OCI-LY7 (cell line): ENCODE measurements around the gene TMPRSS4. TPM values are rescaled to one million over a fixed set of nuclear protein-coding genes. Genes with fewer than 3 reads are reported as not detected.

Experiments used
- BruUV-seq: library from RNA; stranded (reverse); fragments of 400-500 nt; replicated peaks from 2 replicates; lab custom pipeline; 2021; lab: Mats Ljungman, UMichigan
- CTCF ChIA-PET: fragments of 300-600 bp; sonication (Branson Sonifier 250); formaldehyde crosslinking; loops from one replicate; lab custom pipeline; 2022; ENCODE audit warnings: antibody characterized with exemption; ENCODE audit not compliant: unreplicated experiment; lab: Charles Lee
- POLR2A ChIA-PET: fragments of 300-600 bp; sonication (Branson Sonifier 250); formaldehyde crosslinking; loops from one replicate; lab custom pipeline; 2022; ENCODE audit warnings: antibody characterized with exemption; lab: Charles Lee
- DNase-seq: peaks from one replicate; pipeline ENCODE4 v3.0.0-alpha.2; 2015; ENCODE audit warnings: low spot score
- H2AFZ ChIP-seq: fragments of 200-600 bp; sonication (generic), shearing (Covaris generic); 2 replicates; pipeline ENCODE4 v1.6.1; 2014; ENCODE audit warnings: mild to moderate bottlenecking, antibody characterized with exemption, low read length, moderate library complexity
- H3K27ac ChIP-seq: fragments of 200-600 bp; sonication (generic); 2 replicates; pipeline ENCODE4 v1.5.1; 2014; ENCODE audit warnings: mixed run types, low read depth, mild to moderate bottlenecking, moderate library complexity, low read length, inconsistent platforms; ENCODE audit not compliant: poor library complexity, severe bottlenecking
- H3K36me3 ChIP-seq: fragments of 200-600 bp; sonication (generic); 2 replicates; pipeline ENCODE4 v1.6.1; 2014; ENCODE audit warnings: mild to moderate bottlenecking, antibody characterized with exemption, low read length, moderate library complexity, mixed read lengths; ENCODE audit not compliant: insufficient read depth
- H3K4me1 ChIP-seq: fragments of 200-600 bp; sonication (generic); 2 replicates; pipeline ENCODE4 v1.5.1; 2014; ENCODE audit warnings: mild to moderate bottlenecking, low read length; ENCODE audit not compliant: insufficient read depth, poor library complexity, severe bottlenecking
- H3K4me2 ChIP-seq: fragments of 200-600 bp; sonication (generic); 2 replicates; pipeline ENCODE4 v1.6.1; 2014; ENCODE audit warnings: mild to moderate bottlenecking, low read length
- H3K4me3 ChIP-seq: fragments of 200-600 bp; sonication (generic); 2 replicates; pipeline ENCODE4 v1.5.1; 2014; ENCODE audit warnings: mild to moderate bottlenecking, low read depth, low read length; ENCODE audit not compliant: poor library complexity, severe bottlenecking
- H3K79me2 ChIP-seq: fragments of 200-600 bp; sonication (generic); 2 replicates; pipeline ENCODE4 v1.6.1; 2016; ENCODE audit warnings: low read depth, mild to moderate bottlenecking, low read length, moderate library complexity, mixed read lengths; ENCODE audit not compliant: insufficient read depth
- H3K9me2 ChIP-seq: fragments of 200-600 bp; sonication (generic); 2 replicates; pipeline ENCODE4 v1.6.1; 2016; ENCODE audit warnings: mild to moderate bottlenecking, low read length, mixed read lengths; ENCODE audit not compliant: insufficient read depth
- H3K9me3 ChIP-seq: fragments of 200-600 bp; sonication (generic); 2 replicates; pipeline ENCODE4 v1.6.1; 2014; ENCODE audit warnings: mild to moderate bottlenecking, mixed run types, low read length, mixed read lengths
- H4K20me1 ChIP-seq: fragments of 200-600 bp; sonication (generic); 2 replicates; pipeline ENCODE4 v1.6.1; 2014; ENCODE audit warnings: mild to moderate bottlenecking, antibody characterized with exemption, low read length, moderate library complexity, mixed read lengths; ENCODE audit not compliant: insufficient read depth
- CTCF ChIP-seq: fragments of 200-600 bp; sonication (generic); conservative IDR thresholded peaks from 2 replicates; pipeline ENCODE4 v1.5.1; 2014; ENCODE audit warnings: mild to moderate bottlenecking, antibody characterized with exemption, low read length, moderate library complexity, mixed read lengths
- EZH2phosphoT487 ChIP-seq: fragments of 200-600 bp; sonication (generic); IDR thresholded peaks from 2 replicates; pipeline ENCODE4 v1.6.1; 2018; ENCODE audit warnings: low read depth, borderline replicate concordance, mild to moderate bottlenecking, mixed run types, antibody characterized with exemption, low read length, moderate library complexity, mixed read lengths
- intact Hi-C: fragments of 100-400 bp; cut with micrococcal nuclease; formaldehyde crosslinking; loops from one replicate; pipeline ENCODE4 v1.10.0; 2022; ENCODE audit not compliant: unreplicated experiment
- total RNA-seq, 2 experiments: library from RNA; depleted of rRNA in 1 of 2; stranded (reverse); fragments of >200 nt in 1 of 2; shearing (Covaris generic) in 1 of 2; gene quantifications; 2 replicates each; pipeline ENCODE4 v1.2.3, GENCODE V29; 2014 to 2022

Gene TMPRSS4
- total RNA-seq, 2 experiments from 2014 or later, result 0.03 TPM; not detected in 1

GRCh38 chr11:118155776-118156530 is 79.1 kb downstream of the TMPRSS4 start:
- POLR2A ChIA-PET, result no interaction called here
- Histone ChIP-seq H3K9me2 (no peaks in the 10 kb centered on the region), H3K79me2 (no peaks in the 10 kb centered on the region), H3K4me2 (no peak overlapping the region), H3K9me3 (no peaks in the 10 kb centered on the region), H3K27ac (no peak overlapping the region), H4K20me1 (no peaks in the 10 kb centered on the region), H3K36me3 (no peaks in the 10 kb centered on the region), H2AFZ (no peak overlapping the region), H3K4me3 (no peak overlapping the region), H3K4me1 (no peaks in the 10 kb centered on the region)
- no peak for DNase-seq
- intact Hi-C loops, result no loop called here
- no TSS peak for BruUV-seq
- CTCF ChIA-PET, result no interaction called here
- TF ChIP-seq EZH2phosphoT487 (no peak), CTCF (no peak)

- Histone ChIP-seq H3K4me1 (no peaks in the 10 kb centered on the region), H3K79me2 (no peaks in the 10 kb centered on the region), H3K36me3 (no peaks in the 10 kb centered on the region), H3K4me2 (no peak overlapping the region), H4K20me1 (no peaks in the 10 kb centered on the region), H3K4me3 (no peak overlapping the region), H3K9me2 (no peaks in the 10 kb centered on the region), H3K27ac (no peak overlapping the region), H3K9me3 (no peaks in the 10 kb centered on the region), H2AFZ (no peak overlapping the region)
- ChIA-PET CTCF (interaction anchor here (0.6 kb wide), 1 partner anchor 32 kb away, joined by 3 read pairs; no protein-coding TSS in a partner anchor), POLR2A (no interaction called here)
- DNase-seq, result no peak
- intact Hi-C loops, result no loop called here
- BruUV-seq, result no TSS peak
- TF ChIP-seq EZH2phosphoT487 (no peak), CTCF (no peak)
Measured at GRCh38 chr11:118156531-118157185, 79.8 kb downstream of the TMPRSS4 start.
